AG09309 (cell line): ENCODE data around the gene DNAJC15.

Experiments used
- DNase-seq: peaks from one replicate; pipeline ENCODE4 v3.0.0-alpha.2; 2010; ENCODE audit warnings: low read depth
- H3K4me3 ChIP-seq: 2 replicates; pipeline ENCODE4 v1.5.1; 2011; ENCODE audit warnings: mild to moderate bottlenecking, low read depth, low read length, moderate library complexity; ENCODE audit not compliant: control insufficient read depth
- TF ChIP-seq, protein P1 (sequence below): IDR thresholded peaks from 2 replicates; pipeline ENCODE4 v1.5.1; 2011; ENCODE audit warnings: mild to moderate bottlenecking, low read depth, low read length, inconsistent platforms; ENCODE audit not compliant: insufficient read depth, control insufficient read depth; ENCODE audit errors: missing control alignments

Gene DNAJC15

DNA sequence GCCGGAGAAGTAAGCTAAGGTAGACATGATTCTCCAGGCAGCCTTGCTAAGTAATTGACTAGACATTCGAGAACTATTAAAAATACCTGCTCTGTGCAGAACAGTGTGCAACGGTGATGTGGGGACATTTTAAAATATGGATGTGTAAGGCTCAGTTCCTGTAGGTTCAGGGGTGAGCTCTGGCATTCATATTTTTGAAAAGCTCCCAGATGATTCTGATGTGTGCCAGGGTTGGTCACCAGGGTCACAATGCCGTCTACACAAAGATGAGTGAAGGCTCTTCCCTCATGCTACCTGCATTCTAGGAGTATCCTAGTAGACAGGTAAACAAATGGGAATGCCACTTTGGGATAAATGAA lies 30.6 kb upstream of the DNAJC15 start:
- TF ChIP-seq, protein P1, sequence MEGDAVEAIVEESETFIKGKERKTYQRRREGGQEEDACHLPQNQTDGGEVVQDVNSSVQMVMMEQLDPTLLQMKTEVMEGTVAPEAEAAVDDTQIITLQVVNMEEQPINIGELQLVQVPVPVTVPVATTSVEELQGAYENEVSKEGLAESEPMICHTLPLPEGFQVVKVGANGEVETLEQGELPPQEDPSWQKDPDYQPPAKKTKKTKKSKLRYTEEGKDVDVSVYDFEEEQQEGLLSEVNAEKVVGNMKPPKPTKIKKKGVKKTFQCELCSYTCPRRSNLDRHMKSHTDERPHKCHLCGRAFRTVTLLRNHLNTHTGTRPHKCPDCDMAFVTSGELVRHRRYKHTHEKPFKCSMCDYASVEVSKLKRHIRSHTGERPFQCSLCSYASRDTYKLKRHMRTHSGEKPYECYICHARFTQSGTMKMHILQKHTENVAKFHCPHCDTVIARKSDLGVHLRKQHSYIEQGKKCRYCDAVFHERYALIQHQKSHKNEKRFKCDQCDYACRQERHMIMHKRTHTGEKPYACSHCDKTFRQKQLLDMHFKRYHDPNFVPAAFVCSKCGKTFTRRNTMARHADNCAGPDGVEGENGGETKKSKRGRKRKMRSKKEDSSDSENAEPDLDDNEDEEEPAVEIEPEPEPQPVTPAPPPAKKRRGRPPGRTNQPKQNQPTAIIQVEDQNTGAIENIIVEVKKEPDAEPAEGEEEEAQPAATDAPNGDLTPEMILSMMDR = no peak
- H3K4me3 ChIP-seq = no peak overlapping the region
- DNase-seq = no peak

DNA sequence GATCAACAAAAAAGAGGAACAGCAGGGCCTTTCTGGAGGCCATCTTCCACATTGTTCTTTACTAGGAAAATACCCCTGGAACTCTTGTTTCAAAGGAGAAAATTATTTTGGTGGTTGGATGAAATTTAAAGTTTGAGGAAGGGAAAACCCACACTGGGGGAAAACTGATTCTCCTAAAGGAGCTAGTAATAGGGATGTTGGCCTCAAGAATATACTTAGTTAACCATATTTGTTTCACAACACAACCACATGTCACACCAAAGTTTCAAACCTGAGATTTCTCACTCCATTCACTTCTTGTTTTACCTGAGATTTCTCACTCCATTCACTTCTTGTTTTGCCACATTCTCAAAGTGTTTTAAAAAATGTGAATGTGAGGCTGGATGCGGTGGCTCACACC lies 28.5 kb upstream of the DNAJC15 start:
- TF ChIP-seq, protein P1 = no peak
- no peak for DNase-seq
- H3K4me3 ChIP-seq = no peak overlapping the region

DNA sequence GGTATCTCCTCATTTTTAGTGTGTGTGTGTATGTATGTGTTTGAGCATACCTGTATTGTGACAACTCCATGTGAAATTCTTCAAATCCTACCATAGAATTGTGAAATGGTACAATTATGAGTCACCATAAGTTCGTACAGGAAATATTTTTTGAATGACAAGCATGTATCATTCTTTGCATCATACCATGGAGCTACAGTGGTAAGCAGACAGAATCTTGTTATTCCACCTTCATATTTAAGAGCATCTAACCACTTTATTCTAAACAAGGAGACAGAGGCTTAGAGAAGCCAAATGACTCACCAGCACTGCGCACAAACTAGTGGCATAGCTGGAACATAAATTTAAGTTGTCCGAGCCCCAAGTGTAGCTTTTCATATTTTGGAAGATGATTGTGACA lies 26.8 kb upstream of the DNAJC15 start:
- peak; percentile 89 for DNase-seq
- TF ChIP-seq, protein P1 = no peak
- no peak overlapping the region for H3K4me3 ChIP-seq

DNA sequence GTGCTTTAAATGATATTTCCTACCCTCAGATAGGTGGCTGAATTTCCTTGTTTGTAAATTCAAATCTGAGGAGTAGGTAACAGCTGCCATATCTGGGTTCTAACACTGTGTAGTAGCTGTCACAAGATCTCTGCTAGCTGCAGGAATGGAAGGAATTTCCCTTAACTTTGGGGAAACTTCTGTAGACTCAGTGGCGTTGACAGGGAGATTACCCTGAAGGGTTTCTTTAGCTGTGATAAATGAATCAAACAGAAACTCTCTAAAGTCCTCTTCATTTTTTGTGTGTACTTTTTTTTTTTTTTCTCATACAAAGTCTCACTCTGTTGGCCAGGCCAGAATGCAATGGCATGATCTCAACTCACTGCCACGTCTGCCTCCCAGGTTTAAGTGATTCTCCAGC lies 26.0 kb upstream of the DNAJC15 start:
- TF ChIP-seq, protein P1 = no peak
- no peak for DNase-seq
- no peak overlapping the region for H3K4me3 ChIP-seq

DNA sequence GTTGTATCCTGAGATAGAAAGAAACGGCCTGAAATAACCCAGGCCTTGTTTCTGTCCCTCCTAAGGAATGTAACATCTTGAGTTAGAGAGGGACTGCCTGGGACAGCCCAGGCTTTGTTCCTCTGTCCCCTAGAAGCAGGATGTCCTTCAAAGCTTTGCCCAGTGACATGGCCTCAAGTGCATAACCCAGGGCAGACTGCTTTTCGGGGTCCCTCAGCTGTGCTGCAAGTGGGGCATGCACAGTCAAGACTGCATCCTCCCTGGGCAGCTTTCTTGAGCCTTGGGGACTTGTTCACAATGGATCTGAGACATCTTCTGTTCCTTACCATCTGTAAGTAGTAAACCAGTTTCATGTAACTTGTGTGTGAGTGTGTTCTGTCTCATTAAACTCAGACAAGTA lies 23.9 kb upstream of the DNAJC15 start:
- no peak for DNase-seq
- no peak overlapping the region for H3K4me3 ChIP-seq
- TF ChIP-seq, protein P1 = no peak

DNA sequence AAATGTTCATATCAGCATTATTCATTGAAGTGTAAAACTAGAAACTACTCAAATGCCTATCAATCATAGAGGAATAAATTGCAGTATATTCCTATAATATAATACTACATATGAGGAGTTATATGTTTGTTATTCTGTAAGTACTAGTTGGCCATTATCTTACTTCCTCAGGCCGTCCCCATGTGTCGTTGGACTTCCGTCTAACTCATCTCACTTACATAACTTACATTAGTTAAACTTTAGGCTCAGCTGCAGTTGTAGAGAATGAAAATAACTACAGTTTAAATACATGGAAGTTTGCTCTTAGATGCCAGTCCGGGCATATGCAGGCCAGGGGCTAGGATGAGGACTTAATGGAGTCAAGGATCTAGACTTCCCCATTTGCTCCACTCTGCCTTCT lies 22.7 kb upstream of the DNAJC15 start:
- DNase-seq = no peak
- no peak overlapping the region for H3K4me3 ChIP-seq
- TF ChIP-seq, protein P1 = no peak

DNA sequence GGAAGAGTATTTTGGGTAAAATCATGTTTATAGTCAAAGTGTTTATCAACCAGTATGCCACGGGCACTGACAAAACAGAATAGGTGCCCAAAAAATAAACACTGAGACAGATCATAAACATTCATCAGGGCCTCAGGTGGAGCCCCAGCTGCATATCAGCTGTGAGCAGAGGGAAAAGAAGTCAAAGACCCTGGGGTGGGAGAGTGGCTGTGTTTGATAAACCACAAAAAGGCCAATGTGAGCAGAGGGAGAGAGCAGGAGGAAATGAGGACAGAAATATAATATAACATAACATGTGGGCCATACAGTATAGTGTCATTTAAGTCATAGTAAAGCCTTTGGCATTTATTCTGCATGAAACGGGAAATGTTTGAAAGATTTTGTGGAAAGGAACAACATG lies 21.4 kb upstream of the DNAJC15 start:
- TF ChIP-seq, protein P1 = no peak
- no peak overlapping the region for H3K4me3 ChIP-seq
- no peak for DNase-seq
